ENCODE measurements around the gene CORIN. TPM values are rescaled to one million over a fixed set of nuclear protein-coding genes. Genes with fewer than 3 reads are reported as not detected.

Gene CORIN
- total RNA-seq, 3 donors from 2014 or later = 1.6 to 6.4 (median 1.6) TPM

- no peak overlapping the region for H3K27ac ChIP-seq
- TF ChIP-seq POLR2A (IDR thresholded peaks at IDR 0.05) (no peak), POLR2AphosphoS5 (IDR thresholded peaks at IDR 0.05) (no peak)
- TF ChIP-seq, protein P1, sequence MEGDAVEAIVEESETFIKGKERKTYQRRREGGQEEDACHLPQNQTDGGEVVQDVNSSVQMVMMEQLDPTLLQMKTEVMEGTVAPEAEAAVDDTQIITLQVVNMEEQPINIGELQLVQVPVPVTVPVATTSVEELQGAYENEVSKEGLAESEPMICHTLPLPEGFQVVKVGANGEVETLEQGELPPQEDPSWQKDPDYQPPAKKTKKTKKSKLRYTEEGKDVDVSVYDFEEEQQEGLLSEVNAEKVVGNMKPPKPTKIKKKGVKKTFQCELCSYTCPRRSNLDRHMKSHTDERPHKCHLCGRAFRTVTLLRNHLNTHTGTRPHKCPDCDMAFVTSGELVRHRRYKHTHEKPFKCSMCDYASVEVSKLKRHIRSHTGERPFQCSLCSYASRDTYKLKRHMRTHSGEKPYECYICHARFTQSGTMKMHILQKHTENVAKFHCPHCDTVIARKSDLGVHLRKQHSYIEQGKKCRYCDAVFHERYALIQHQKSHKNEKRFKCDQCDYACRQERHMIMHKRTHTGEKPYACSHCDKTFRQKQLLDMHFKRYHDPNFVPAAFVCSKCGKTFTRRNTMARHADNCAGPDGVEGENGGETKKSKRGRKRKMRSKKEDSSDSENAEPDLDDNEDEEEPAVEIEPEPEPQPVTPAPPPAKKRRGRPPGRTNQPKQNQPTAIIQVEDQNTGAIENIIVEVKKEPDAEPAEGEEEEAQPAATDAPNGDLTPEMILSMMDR (IDR thresholded peaks at IDR 0.05) = no peak
- no peaks in the 10 kb centered on the region for H3K4me1 ChIP-seq
- DNase-seq (ENCODE audit: low spot score in 2 of 2) = no peak
- peaks cover 0 to 9% of the 10 kb centered on the region in 2 donors for H3K9me3 ChIP-seq
- intact Hi-C loops (cut with DNase I; ENCODE audit: low total_unique reads) = no loop called here
- no peak overlapping the region for H3K4me3 ChIP-seq
- H3K36me3 ChIP-seq = no peaks in the 10 kb centered on the region
- no peaks in the 10 kb centered on the region for H3K27me3 ChIP-seq
Measured at GRCh38 chr4:47639531-47639930, 198.3 kb downstream of the CORIN start.

DNA sequence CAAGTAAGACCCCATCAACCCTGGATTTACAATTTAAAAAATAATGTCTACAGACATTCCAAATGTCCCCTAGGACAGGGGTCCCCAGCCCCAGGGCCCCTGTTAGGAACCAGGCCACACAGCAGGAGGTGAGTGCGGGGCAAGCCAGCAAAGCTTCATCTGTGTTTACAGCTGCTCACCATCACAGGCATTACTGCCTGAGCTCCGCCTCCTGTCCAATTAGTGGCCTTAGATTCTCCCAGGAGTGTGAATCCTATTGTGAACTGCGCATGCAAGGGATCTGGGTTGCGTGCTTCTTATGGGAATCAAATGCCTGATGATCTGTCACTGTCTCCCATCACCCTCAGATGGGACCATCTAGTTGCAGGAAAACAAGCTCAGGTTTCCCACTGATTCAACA, 206.7 kb downstream of the CORIN start:
- Histone ChIP-seq H3K27me3 (no peaks in the 10 kb centered on the region), H3K27ac (no peak overlapping the region), H3K4me3 (no peak overlapping the region), H3K36me3 (no peaks in the 10 kb centered on the region), H3K4me1 (no peaks in the 10 kb centered on the region), H3K9me3 (no peaks in the 10 kb centered on the region)
- DNase-seq (ENCODE audit: low spot score in 2 of 2) = no peak
- TF ChIP-seq POLR2AphosphoS5 (IDR thresholded peaks at IDR 0.05) = no peak
- TF ChIP-seq POLR2A (IDR thresholded peaks at IDR 0.05) = no peak
- TF ChIP-seq, protein P1 (IDR thresholded peaks at IDR 0.05) = no peak
- intact Hi-C loops (cut with DNase I; ENCODE audit: low total_unique reads) = no loop called here

GRCh38 chr4:47624031-47624441, 213.8 kb downstream of the CORIN start:
- Histone ChIP-seq H3K4me3 (no peak overlapping the region), H3K4me1 (no peaks in the 10 kb centered on the region), H3K27me3 (no peaks in the 10 kb centered on the region), H3K9me3 (no peaks in the 10 kb centered on the region), H3K27ac (no peak overlapping the region), H3K36me3 (no peaks in the 10 kb centered on the region)
- TF ChIP-seq POLR2A (IDR thresholded peaks at IDR 0.05) (no peak), POLR2AphosphoS5 (IDR thresholded peaks at IDR 0.05) (no peak)
- TF ChIP-seq, protein P1 (IDR thresholded peaks at IDR 0.05) = no peak
- no peak for DNase-seq (ENCODE audit: low spot score in 2 of 2)
- intact Hi-C loops (cut with DNase I; ENCODE audit: low total_unique reads) = no loop called here

GRCh38 chr4:47621181-47621580, 216.7 kb downstream of the CORIN start:
- intact Hi-C loops (cut with DNase I; ENCODE audit: low total_unique reads) = no loop called here
- H3K4me1 ChIP-seq = no peaks in the 10 kb centered on the region
- H3K27ac ChIP-seq = no peak overlapping the region
- H3K27me3 ChIP-seq = no peaks in the 10 kb centered on the region
- no peak overlapping the region for H3K4me3 ChIP-seq
- no peaks in the 10 kb centered on the region for H3K36me3 ChIP-seq
- no peak for DNase-seq (ENCODE audit: low spot score in 2 of 2)
- H3K9me3 ChIP-seq = no peaks in the 10 kb centered on the region
- TF ChIP-seq POLR2AphosphoS5 (IDR thresholded peaks at IDR 0.05) (no peak), POLR2A (IDR thresholded peaks at IDR 0.05) (no peak)
- TF ChIP-seq, protein P1 (IDR thresholded peaks at IDR 0.05) = no peak

DNA sequence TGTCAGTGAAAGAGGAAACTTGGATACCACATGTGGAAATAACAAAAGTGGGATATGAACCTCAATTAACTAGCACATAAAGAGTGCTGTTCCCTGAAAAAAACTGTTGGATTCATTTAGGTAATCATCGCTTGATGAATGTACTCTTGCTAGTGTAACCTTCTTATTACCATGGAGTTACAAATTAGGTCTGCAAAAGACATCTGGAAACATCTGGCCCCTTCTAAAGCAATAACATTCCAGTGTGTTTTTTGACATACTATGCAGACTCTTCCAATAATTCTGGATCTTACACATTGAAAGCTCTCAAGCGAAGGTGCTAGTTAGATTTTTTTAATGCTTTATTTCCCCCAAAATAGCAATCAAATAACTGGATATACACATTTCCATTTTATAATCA, 218.2 kb downstream of the CORIN start:
- no peak for DNase-seq (ENCODE audit: low spot score in 2 of 2)
- intact Hi-C loops (cut with DNase I; ENCODE audit: low total_unique reads) = no loop called here

More for the DNA sequence above, 218.2 kb downstream of the CORIN start:
- H3K4me3 ChIP-seq = no peak overlapping the region
- no peaks in the 10 kb centered on the region for H3K9me3 ChIP-seq
- no peaks in the 10 kb centered on the region for H3K4me1 ChIP-seq
- no peak overlapping the region for H3K27ac ChIP-seq
- TF ChIP-seq POLR2AphosphoS5 (IDR thresholded peaks at IDR 0.05) = no peak
- TF ChIP-seq POLR2A (IDR thresholded peaks at IDR 0.05) = no peak
- TF ChIP-seq, protein P1 (IDR thresholded peaks at IDR 0.05) = no peak
- no peaks in the 10 kb centered on the region for H3K27me3 ChIP-seq
- no peaks in the 10 kb centered on the region for H3K36me3 ChIP-seq

Measured in breast epithelium (tissue), 4 donors.